GM10266 (cell line): ENCODE results near the gene KCNQ1.

Experiments
- DNase-seq: peaks from one replicate; pipeline ENCODE4 v3.0.0; 2012; ENCODE audit errors: extremely low spot score
- TF ChIP-seq, protein P1 (sequence below): IDR thresholded peaks from 2 replicates; pipeline ENCODE4 v1.5.1; 2012; ENCODE audit warnings: mild to moderate bottlenecking, low read depth; ENCODE audit not compliant: control insufficient read depth, insufficient read depth; ENCODE audit errors: missing control alignments

KCNQ1 gene

DNA sequence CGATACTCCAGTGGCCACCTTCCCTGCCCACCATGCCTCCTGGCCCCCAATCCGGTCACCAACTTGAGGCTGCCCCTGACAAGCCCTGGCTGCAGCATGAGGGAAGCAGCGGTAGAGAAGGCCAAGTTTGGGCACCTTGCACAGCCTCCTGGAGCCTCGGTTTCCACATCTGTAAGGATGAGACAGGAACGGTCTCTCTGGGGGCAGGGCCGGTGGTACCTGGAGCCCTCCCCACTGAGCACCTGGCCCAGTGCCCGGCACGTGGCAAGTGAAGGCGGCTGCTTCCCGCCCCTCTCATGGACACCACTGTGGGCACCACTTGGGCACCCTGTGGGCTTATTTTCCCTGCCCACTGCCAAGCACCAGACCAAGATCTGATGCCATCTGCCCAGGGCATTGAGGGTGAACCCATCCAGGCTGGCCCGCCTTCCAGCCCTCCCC is 363.0 kb downstream of the KCNQ1 start:
- TF ChIP-seq, protein P1, sequence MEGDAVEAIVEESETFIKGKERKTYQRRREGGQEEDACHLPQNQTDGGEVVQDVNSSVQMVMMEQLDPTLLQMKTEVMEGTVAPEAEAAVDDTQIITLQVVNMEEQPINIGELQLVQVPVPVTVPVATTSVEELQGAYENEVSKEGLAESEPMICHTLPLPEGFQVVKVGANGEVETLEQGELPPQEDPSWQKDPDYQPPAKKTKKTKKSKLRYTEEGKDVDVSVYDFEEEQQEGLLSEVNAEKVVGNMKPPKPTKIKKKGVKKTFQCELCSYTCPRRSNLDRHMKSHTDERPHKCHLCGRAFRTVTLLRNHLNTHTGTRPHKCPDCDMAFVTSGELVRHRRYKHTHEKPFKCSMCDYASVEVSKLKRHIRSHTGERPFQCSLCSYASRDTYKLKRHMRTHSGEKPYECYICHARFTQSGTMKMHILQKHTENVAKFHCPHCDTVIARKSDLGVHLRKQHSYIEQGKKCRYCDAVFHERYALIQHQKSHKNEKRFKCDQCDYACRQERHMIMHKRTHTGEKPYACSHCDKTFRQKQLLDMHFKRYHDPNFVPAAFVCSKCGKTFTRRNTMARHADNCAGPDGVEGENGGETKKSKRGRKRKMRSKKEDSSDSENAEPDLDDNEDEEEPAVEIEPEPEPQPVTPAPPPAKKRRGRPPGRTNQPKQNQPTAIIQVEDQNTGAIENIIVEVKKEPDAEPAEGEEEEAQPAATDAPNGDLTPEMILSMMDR: no peak
- no peak for DNase-seq

GRCh38 chr11:2808850-2809846 is 364.3 kb downstream of the KCNQ1 start:
- DNase-seq: no peak
- TF ChIP-seq, protein P1: no peak

- no peak for DNase-seq
- TF ChIP-seq, protein P1: no peak
Measured at GRCh38 chr11:2809854-2810253, 365.0 kb downstream of the KCNQ1 start.

GRCh38 chr11:2810411-2811205 is 365.8 kb downstream of the KCNQ1 start:
- TF ChIP-seq, protein P1: no peak
- no peak for DNase-seq

GRCh38 chr11:2811206-2812091 is 366.6 kb downstream of the KCNQ1 start:
- TF ChIP-seq, protein P1: no peak
- DNase-seq: no peak

DNA sequence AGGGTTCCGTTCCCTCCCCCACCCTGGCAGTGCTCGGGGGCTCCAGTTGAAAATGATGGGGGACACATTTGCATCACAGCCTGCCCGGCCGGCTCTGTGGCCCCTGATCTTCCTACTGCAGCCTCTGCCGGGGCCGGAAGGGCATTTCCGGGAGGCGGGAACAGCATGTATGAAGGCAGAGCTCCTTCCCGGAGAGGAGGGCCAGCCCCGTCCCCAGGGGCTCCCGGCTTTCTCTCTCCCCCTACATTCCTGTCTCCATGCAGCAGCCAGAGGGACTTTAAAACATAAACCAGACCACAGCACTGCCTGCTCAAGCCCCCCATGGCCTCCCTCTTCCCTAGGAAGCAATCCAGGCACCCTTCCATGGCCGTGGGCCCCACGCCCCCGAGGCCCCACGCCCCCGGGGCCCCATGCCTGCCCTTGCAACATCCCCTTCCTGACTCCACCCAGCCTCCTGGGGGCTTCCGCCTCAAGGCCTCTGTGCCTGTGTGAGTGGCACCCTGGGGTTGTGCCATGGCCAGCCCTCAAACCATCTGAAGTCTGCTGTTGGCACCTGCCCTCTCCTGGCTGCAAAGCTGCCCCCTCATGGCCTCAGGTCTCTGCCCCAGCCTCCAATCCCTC is 367.7 kb downstream of the KCNQ1 start:
- DNase-seq: no peak
- TF ChIP-seq, protein P1: no peak
